ENCODE measurements around the gene CIRBP.

Gene CIRBP

DNA sequence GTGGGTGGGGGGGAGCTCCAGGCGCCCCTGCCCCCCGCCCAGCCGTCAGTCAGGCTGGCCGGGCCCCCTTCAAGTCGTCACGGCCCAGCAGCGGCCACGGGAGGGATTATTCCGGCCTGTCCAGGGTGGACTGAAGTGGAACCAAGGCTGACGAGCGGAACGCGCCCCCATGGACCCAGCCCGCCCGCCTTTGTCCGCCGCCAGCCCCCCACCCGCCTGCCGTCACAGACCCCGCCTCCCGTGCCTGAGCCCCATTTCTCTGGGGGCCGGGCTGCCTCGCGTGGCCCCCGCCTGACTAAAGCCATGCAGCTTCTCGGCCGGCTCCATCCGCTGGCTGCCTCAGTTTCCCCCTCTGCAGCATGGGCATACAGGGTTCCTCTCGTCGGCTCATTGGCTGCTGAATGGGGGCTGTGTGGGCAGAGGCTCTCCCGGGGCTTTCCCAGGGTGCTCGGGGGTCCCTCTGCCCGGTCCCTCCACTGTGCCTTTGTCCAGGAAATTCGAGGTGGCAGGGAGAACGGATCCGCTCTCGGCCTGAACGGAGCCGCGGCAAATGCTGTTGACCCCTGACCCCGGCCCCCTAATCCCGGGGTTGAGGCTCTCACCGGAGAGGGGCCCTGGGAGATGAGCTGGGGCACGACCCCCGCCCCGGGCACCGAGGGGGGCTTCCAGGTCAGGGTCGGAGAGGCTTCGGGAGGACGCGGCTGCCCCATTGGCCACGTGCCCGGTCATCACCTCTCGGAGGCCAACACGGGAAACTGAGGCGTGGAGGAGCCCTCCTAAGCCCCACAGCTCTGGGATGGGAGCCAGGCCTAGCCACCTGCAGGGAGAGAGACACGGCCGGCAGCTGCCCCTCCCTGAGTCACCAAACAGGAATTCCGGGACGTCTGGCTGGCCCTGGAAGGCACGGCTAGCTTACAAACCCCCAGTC lies 43.9 kb downstream of the CIRBP start:
- no peak for DNase-seq (ENCODE audit: extremely low spot score)
- ChIA-PET CTCF (interaction anchor here (0.9 kb wide), 1 partner anchor 28 kb away, joined by 4 read pairs; no protein-coding TSS in a partner anchor), POLR2A (interaction anchor here (0.6 to 1.6 kb wide), 2 partner anchors 9 to 41 kb away, joined by 3 read pairs; no protein-coding TSS in a partner anchor)

DNA sequence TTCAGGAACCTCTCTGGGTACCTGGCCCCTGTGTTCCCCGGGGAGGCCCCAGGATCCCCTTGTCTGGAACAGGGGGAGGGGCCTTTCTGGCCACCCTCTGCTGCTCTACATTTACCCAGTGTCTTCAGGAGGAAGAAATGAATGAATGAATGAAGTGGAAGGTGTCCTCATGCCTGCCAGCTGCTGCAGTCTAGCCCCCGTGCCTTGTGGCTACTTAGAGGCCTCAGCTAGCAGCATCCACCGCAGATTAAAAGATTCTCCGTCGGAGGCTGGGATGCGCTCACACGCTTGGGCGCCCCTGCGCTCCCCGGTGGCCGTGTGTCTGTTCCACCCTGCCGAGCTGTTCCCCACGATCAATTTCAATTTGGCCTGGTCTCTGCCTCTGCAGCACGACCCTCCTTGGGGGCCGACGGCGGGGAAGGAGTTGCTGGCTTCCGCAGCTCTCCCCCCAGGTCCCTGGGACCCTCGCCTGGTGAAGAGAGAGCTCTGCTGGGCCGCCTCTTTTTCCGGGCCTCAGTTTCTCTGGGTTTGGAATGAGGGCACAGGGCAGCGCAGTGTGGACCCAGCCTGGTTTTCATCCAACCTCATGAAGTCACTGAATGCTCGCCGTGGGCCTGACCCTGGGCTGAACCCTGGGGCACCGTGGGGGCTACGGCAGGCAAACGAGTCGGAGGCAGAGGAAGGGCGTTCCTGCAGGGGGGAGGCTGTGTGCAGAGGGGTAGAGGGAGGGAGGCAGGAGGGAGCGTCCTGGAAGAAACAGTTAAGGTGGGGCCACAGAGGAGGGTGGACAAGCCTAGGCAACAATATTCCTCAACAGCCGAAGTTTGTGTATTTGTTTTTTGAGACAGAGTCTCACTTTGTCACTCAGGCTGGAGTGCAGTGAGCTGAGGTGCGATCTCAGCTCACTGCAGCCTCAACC lies 44.8 kb downstream of the CIRBP start:
- TF ChIP-seq SUZ12 (IDR thresholded peaks at IDR 0.05) (no peak), FOXK2 (IDR thresholded peaks at IDR 0.05) (no peak), LEF1 (IDR thresholded peaks at IDR 0.05; ENCODE audit: borderline replicate concordance) (no peak), NFRKB (IDR thresholded peaks at IDR 0.05) (no peak), ARNT (IDR thresholded peaks at IDR 0.05) (no peak), HDGF (IDR thresholded peaks at IDR 0.05; ENCODE audit: borderline replicate concordance) (no peak), FOXM1 (IDR thresholded peaks at IDR 0.05; ENCODE audit: borderline replicate concordance) (no peak), TARDBP (IDR thresholded peaks at IDR 0.05) (no peak), FOXA1 (IDR thresholded peaks at IDR 0.05) (no peak), CTBP1 (IDR thresholded peaks at IDR 0.05; ENCODE audit: borderline replicate concordance) (no peak), L3MBTL2 (conservative IDR thresholded peaks at IDR 0.05) (no peak), ZNF384 (IDR thresholded peaks at IDR 0.05) (no peak), BHLHE40 (IDR thresholded peaks at IDR 0.05; ENCODE audit: borderline replicate concordance) (no peak), SP1 (IDR thresholded peaks at IDR 0.05) (no peak), ELF4 (IDR thresholded peaks at IDR 0.05) (no peak)
- TF ChIP-seq, protein P1, sequence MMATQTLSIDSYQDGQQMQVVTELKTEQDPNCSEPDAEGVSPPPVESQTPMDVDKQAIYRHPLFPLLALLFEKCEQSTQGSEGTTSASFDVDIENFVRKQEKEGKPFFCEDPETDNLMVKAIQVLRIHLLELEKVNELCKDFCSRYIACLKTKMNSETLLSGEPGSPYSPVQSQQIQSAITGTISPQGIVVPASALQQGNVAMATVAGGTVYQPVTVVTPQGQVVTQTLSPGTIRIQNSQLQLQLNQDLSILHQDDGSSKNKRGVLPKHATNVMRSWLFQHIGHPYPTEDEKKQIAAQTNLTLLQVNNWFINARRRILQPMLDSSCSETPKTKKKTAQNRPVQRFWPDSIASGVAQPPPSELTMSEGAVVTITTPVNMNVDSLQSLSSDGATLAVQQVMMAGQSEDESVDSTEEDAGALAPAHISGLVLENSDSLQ (IDR thresholded peaks at IDR 0.05), result no peak
- ChIA-PET POLR2A (interaction anchor here (1.2 to 1.6 kb wide), 2 partner anchors 10 to 45 kb away, joined by 3 to 6 read pairs; partner anchors contain the start of gene CIRBP), CTCF (interaction anchor here (0.9 kb wide), 1 partner anchor 69 kb away, joined by 3 read pairs; the partner anchor contains the start of gene NDUFS7)
- no peak for DNase-seq (ENCODE audit: extremely low spot score)

More for the DNA sequence above, 43.9 kb downstream of the CIRBP start:
- no peak for TF ChIP-seq SUZ12 (IDR thresholded peaks at IDR 0.05)
- no peak for TF ChIP-seq HDGF (IDR thresholded peaks at IDR 0.05; ENCODE audit: borderline replicate concordance)
- TF ChIP-seq ARNT (IDR thresholded peaks at IDR 0.05), result no peak
- no peak for TF ChIP-seq NFRKB (IDR thresholded peaks at IDR 0.05)
- TF ChIP-seq FOXM1 (IDR thresholded peaks at IDR 0.05; ENCODE audit: borderline replicate concordance), result no peak
- TF ChIP-seq ZNF384 (IDR thresholded peaks at IDR 0.05), result no peak
- TF ChIP-seq, protein P1 (IDR thresholded peaks at IDR 0.05), result no peak
- no peak for TF ChIP-seq L3MBTL2 (conservative IDR thresholded peaks at IDR 0.05)
- TF ChIP-seq TARDBP (IDR thresholded peaks at IDR 0.05), result no peak
- no peak for TF ChIP-seq CTBP1 (IDR thresholded peaks at IDR 0.05; ENCODE audit: borderline replicate concordance)
- no peak for TF ChIP-seq FOXA1 (IDR thresholded peaks at IDR 0.05)
- TF ChIP-seq SP1 (IDR thresholded peaks at IDR 0.05), result no peak
- TF ChIP-seq LEF1 (IDR thresholded peaks at IDR 0.05; ENCODE audit: borderline replicate concordance), result no peak

DNA sequence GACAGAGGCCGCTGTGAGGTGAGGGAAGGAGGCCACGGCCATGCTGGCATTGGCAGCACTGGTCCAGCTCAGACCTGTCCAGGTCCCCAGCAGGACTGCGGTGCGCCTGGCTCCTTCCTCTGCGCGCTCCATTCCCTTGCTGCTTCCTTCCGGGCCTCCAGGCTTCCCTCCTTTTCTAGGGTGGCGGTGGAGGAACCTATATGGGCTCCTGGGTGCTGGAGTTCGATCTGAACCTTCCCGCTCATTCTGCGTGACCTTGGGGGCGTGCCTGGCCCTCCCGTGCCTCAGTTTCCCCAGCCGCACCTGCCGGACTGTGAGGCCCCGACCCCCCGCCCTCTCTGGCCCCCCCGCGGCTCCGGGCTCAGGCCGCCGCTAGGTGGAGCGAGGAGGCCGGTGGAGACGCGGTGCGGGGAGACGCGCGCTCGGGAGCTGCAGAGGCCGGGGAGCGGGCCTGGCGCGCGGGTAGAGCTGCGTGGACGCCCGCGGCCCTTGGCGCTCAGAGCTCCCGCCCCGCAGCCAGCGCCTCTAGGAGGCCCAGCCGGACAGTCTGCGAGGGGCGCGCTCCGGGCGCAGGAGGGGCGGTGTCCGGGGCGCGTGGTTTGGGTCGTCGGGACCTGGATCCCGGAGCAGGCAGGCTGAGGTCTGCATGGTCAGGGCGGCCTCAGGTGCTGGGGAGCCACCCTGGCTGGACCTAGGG lies 46.5 kb downstream of the CIRBP start:
- peak; percentile 72 for DNase-seq (ENCODE audit: extremely low spot score)
- POLR2A ChIA-PET, result interaction anchor here (0.6 to 1.6 kb wide), 2 partner anchors 39 to 47 kb away, joined by 4 to 5 read pairs; a partner anchor contains a TSS
- TF ChIP-seq ARNT (IDR thresholded peaks at IDR 0.05) (no peak), FOXM1 (IDR thresholded peaks at IDR 0.05; ENCODE audit: borderline replicate concordance) (peak; percentile 39; the same call in 1 of the 2 replicates)
- CTCF ChIA-PET, result interaction anchor here (0.6 to 1.0 kb wide), 2 partner anchors 9 to 67 kb away, joined by 4 to 9 read pairs; no protein-coding TSS in a partner anchor

DNA sequence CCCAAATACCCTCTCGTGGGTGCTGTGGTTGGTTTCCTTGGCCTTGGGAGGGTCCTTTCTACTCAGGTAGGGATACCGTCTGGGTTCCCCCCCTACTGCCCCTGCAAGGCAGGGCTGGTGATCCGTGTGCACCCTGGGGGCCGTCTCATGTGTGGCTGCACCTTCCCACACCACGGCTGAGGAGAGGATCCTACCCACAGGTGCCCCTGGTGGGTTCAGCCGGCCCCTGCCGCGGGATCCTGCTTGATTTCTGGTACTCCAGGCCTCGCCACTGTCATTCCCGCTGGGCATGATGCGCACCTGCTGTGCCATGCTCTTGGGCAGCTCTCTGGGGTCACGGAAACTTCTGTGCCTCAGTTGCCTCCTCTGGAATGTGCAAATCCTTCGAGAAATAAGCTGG lies 47.3 kb downstream of the CIRBP start:
- ChIA-PET CTCF (interaction anchor here (1.0 kb wide), 1 partner anchor 66 kb away, joined by 9 read pairs; no protein-coding TSS in a partner anchor), POLR2A (interaction anchor here (1.6 kb wide), 1 partner anchor 38 kb away, joined by 5 read pairs; a partner anchor contains a TSS)
- DNase-seq (ENCODE audit: extremely low spot score), result no peak
- TF ChIP-seq, protein P1 (IDR thresholded peaks at IDR 0.05), result no peak
- TF ChIP-seq LEF1 (IDR thresholded peaks at IDR 0.05; ENCODE audit: borderline replicate concordance) (no peak), SUZ12 (IDR thresholded peaks at IDR 0.05) (no peak), SP1 (IDR thresholded peaks at IDR 0.05) (no peak), ARNT (IDR thresholded peaks at IDR 0.05) (no peak), FOXK2 (IDR thresholded peaks at IDR 0.05) (no peak), NFRKB (IDR thresholded peaks at IDR 0.05) (no peak), FOXM1 (IDR thresholded peaks at IDR 0.05; ENCODE audit: borderline replicate concordance) (no peak), HDGF (IDR thresholded peaks at IDR 0.05; ENCODE audit: borderline replicate concordance) (no peak), ELF4 (IDR thresholded peaks at IDR 0.05) (no peak), FOXA1 (IDR thresholded peaks at IDR 0.05) (no peak), L3MBTL2 (conservative IDR thresholded peaks at IDR 0.05) (no peak), CTBP1 (IDR thresholded peaks at IDR 0.05; ENCODE audit: borderline replicate concordance) (no peak), TARDBP (IDR thresholded peaks at IDR 0.05) (no peak), BHLHE40 (IDR thresholded peaks at IDR 0.05; ENCODE audit: borderline replicate concordance) (no peak), ZNF384 (IDR thresholded peaks at IDR 0.05) (no peak)

Measured in HEK293T (cell line).